Breast epithelium (tissue), 4 donors: ENCODE results near the gene C1QTNF7. TPM values are rescaled to one million over a fixed set of nuclear protein-coding genes. Genes with fewer than 3 reads are reported as not detected.

ENCODE experiments used
- DNase-seq, 2 donors: peaks; one replicate each; pipeline ENCODE4 v3.0.0-alpha.2; 2019; ENCODE audit warnings: low spot score in 2 of 2
- H3K27ac ChIP-seq, 2 donors: fragments of 200-600 bp; sonication (generic) in 1 of 2; one replicate each; pipeline ENCODE4 v1.5.1; 2016 to 2019; ENCODE audit warnings: mild to moderate bottlenecking in 1 of 2
- H3K27me3 ChIP-seq, 2 donors: fragments of 200-600 bp; sonication (generic) in 1 of 2; one replicate each; pipeline versions ENCODE4 v1.5.1 to v1.6.0; 2017 to 2019; ENCODE audit warnings: control low read depth in 1 of 2, mild to moderate bottlenecking in 1 of 2
- H3K36me3 ChIP-seq: fragments of 200-600 bp; one replicate; pipeline ENCODE4 v1.5.1; 2019
- H3K4me1 ChIP-seq, 2 donors: fragments of 200-600 bp; sonication (generic); one replicate each; pipeline ENCODE4 v1.5.1; 2016 to 2019; ENCODE audit warnings: control low read depth in 1 of 2
- H3K4me3 ChIP-seq, 3 donors: fragments of 200-600 bp; sonication (generic); 1 replicate in 2 of 3; 2 replicates in 1 of 3; pipeline ENCODE4 v1.5.1; 2016 to 2019; ENCODE audit warnings: mild to moderate bottlenecking in 3 of 3, moderate library complexity in 2 of 3
- H3K9me3 ChIP-seq, 2 donors: fragments of 200-600 bp; sonication (generic) in 1 of 2; one replicate each; pipeline ENCODE4 v1.5.1; 2016 to 2019; ENCODE audit warnings: control low read depth in 1 of 2
- CTCF ChIP-seq, 3 donors: fragments of 450-650 bp; IDR thresholded peaks; one replicate each; pipeline ENCODE4 v1.5.1; 2016 to 2017; ENCODE audit warnings: antibody characterized with exemption in 3 of 3, mild to moderate bottlenecking in 3 of 3, moderate library complexity in 3 of 3
- POLR2A ChIP-seq: fragments of 450-650 bp; IDR thresholded peaks from one replicate; pipeline ENCODE4 v1.6.1; 2016; ENCODE audit warnings: antibody characterized with exemption, mild to moderate bottlenecking, moderate library complexity
- POLR2AphosphoS5 ChIP-seq, 3 donors: sonication (generic); formaldehyde crosslinking; IDR thresholded peaks; one replicate each; pipeline ENCODE4 v1.6.1; 2017; ENCODE audit warnings: antibody characterized with exemption in 3 of 3
- intact Hi-C: fragments of 100-400 bp; cut with DNase I; formaldehyde crosslinking; loops from one replicate; pipeline ENCODE4 v1.15.1; 2023; ENCODE audit warnings: low total_unique reads
- total RNA-seq, 3 donors: library from RNA; depleted of rRNA; stranded (reverse); fragments of >200 nt; gene quantifications; one replicate each; pipeline ENCODE4 v1.1.0, GENCODE V29; 2016

C1QTNF7 gene
- total RNA-seq, 3 donors from 2014 or later: 2.2 to 14.9 (median 2.6) TPM

DNA sequence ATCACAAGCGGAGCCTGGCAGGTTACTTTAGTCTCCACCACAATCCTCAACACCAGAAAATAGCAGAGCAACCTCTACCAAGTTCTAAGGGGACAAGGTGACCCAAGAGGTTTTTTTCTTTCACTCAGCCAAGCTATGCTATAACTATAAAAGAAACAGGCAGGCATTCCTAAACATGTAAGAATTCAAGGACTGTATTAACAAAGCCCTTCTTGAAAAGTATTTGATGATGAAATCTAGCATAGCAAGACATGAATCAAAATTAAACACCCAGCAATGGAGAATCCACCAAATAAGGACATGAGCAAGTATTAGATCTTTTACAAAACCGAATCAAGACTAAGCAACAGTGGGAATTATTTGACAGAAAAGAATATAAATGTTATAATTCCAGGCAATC, 25.7 kb upstream of the C1QTNF7 start:
- Histone ChIP-seq H3K9me3 (no peaks in the 10 kb centered on the region), H3K4me3 (no peak overlapping the region), H3K4me1 (no peaks in the 10 kb centered on the region), H3K27ac (no peak overlapping the region), H3K36me3 (no peaks in the 10 kb centered on the region), H3K27me3 (no peaks in the 10 kb centered on the region)
- DNase-seq: no peak
- intact Hi-C loops: no loop called here
- no peak for TF ChIP-seq CTCF (IDR thresholded peaks at IDR 0.05)
- TF ChIP-seq POLR2A: no peak
- TF ChIP-seq POLR2AphosphoS5 (IDR thresholded peaks at IDR 0.05): no peak

DNA sequence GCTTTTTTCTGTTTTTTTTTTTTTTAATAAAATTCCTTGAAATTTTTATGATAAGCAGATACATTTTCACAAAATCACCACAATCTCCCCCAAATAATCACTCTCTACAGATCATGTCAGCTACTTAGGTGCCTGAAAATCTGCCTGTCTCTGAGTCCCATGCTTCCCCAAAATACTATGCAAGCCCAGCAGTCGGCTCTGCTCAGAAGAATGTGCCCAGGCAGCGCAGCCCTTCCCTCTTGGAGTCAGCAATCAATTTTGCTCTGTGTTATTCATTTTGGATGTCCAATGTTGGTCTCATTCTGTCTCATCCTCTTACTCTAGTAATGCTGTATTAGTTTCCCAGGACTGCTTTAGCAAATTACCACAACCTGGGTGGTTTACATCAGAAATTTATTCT, 24.9 kb upstream of the C1QTNF7 start:
- Histone ChIP-seq H3K9me3 (no peaks in the 10 kb centered on the region), H3K4me1 (no peaks in the 10 kb centered on the region), H3K27ac (no peak overlapping the region), H3K4me3 (no peak overlapping the region), H3K27me3 (no peaks in the 10 kb centered on the region), H3K36me3 (no peaks in the 10 kb centered on the region)
- no peak for DNase-seq
- TF ChIP-seq POLR2A (no peak), CTCF (IDR thresholded peaks at IDR 0.05) (no peak), POLR2AphosphoS5 (IDR thresholded peaks at IDR 0.05) (no peak)
- intact Hi-C loops: no loop called here

DNA sequence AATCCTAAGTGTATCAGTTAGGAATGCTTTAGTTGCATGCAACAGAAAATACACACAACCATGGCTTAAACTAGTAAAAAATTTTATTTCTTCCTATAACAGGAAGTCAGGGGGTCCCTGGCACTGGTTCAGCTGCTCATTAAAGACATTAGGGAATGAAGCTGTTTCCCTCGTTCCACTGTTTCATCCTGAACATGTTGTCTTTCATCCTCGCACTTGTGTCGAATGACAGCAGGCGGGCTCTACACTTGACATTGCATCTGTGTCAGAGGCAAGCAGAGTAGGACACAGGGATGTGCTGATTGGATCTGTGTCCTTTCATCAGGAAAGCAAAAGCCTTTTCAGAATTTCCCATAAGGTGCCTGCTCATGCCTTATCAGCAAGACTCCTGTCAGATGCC, 22.8 kb upstream of the C1QTNF7 start:
- Histone ChIP-seq H3K27me3 (no peaks in the 10 kb centered on the region), H3K4me1 (no peaks in the 10 kb centered on the region), H3K27ac (no peak overlapping the region), H3K4me3 (no peak overlapping the region), H3K36me3 (no peaks in the 10 kb centered on the region), H3K9me3 (no peaks in the 10 kb centered on the region)
- intact Hi-C loops: no loop called here
- no peak for DNase-seq
- TF ChIP-seq POLR2AphosphoS5 (IDR thresholded peaks at IDR 0.05) (no peak), CTCF (IDR thresholded peaks at IDR 0.05) (no peak), POLR2A (no peak)

DNA sequence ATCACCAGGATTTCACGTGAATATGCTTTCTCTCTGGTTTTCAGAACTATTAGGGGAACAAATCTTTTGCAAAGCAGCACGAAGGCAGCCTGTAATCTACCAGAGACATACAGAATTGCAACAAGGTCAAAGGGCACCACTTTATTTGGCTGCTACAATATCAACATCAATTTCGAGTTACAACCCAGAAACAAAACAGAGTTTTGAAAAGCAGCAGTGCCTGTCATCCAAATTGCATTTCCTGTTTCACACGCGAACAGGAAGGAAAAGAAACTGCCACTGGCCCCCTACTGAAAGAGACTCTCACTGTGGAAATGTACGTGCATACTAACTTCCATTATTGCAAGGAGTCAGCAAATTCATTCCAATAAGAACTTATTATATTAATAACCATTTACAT, 17.1 kb upstream of the C1QTNF7 start:
- no peak for TF ChIP-seq POLR2AphosphoS5 (IDR thresholded peaks at IDR 0.05)
- no peak for TF ChIP-seq POLR2A
- Histone ChIP-seq H3K27me3 (no peaks in the 10 kb centered on the region), H3K4me3 (no peak overlapping the region), H3K4me1 (no peaks in the 10 kb centered on the region), H3K36me3 (no peaks in the 10 kb centered on the region), H3K27ac (no peak overlapping the region), H3K9me3 (no peaks in the 10 kb centered on the region)
- DNase-seq: no peak
- intact Hi-C loops: no loop called here

DNA sequence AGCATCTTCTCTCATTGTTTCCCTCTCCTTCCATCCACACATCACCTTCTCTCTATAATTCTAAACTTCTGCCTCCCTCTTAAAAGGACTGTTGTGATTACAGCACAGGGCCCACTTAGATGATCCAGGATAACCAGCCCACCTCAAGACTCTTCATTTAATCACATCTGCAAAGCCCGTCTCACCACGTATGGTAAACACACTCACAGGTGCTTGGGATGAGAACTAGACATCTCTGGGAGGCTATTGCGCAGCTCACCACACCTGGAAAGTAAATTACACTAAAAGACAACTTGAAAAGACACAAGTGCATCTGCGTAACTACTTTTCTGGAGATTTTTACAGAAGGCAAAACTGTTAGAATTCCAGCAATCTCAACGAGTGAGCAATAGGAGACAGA, 15.4 kb upstream of the C1QTNF7 start:
- intact Hi-C loops: no loop called here
- Histone ChIP-seq H3K4me1 (no peaks in the 10 kb centered on the region), H3K27me3 (no peaks in the 10 kb centered on the region), H3K9me3 (no peaks in the 10 kb centered on the region), H3K4me3 (no peak overlapping the region), H3K27ac (no peak overlapping the region), H3K36me3 (no peaks in the 10 kb centered on the region)
- no peak for DNase-seq
- TF ChIP-seq POLR2AphosphoS5 (IDR thresholded peaks at IDR 0.05): no peak
- TF ChIP-seq POLR2A: no peak
- TF ChIP-seq CTCF (IDR thresholded peaks at IDR 0.05): no peak

DNA sequence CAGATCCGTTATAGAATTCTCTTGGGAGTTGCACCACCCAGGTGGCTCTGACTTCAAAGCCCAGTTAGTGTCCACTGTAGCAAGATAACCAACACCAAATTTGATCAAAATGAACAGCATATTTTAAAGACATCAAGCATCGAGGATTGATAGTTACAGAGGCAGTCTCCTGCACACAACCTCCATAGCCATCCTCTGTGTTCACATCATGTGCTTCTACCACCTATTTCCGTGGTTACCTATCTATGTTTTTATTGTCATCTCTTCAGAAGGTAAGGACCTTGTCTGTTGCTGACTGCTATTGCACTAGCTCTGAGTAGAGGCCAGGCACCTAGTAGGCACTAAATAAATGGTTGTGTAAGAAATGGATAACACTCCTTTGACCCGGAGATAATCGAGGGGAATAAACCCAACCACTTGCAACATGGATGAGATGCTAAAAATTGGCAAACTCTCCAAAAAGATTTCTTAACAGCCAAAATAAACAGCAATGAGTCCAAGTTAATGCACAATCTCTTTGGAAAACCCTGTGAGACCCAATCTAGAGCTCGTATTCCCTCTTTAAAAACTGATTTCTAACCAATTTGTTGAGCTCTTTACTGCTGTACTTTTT, 14.7 kb upstream of the C1QTNF7 start:
- Histone ChIP-seq H3K9me3 (no peaks in the 10 kb centered on the region), H3K27me3 (no peaks in the 10 kb centered on the region), H3K4me3 (no peak overlapping the region), H3K27ac (no peak overlapping the region), H3K4me1 (no peaks in the 10 kb centered on the region), H3K36me3 (no peaks in the 10 kb centered on the region)
- TF ChIP-seq CTCF (IDR thresholded peaks at IDR 0.05) (no peak), POLR2A (no peak), POLR2AphosphoS5 (IDR thresholded peaks at IDR 0.05) (no peak)
- DNase-seq: no peak
- intact Hi-C loops: no loop called here
